Hematopoietic multipotent progenitor cell (in vitro differentiated cells): ENCODE measurements around the gene CBX4. TPM values are rescaled to one million over a fixed set of nuclear protein-coding genes. Genes with fewer than 3 reads are reported as not detected.

Experiments
- DNase-seq, 3 donors: peaks; one replicate each; pipeline ENCODE4 v3.0.0-alpha.2; 2011 to 2015; ENCODE audit warnings: low read depth in 2 of 3, low spot score in 2 of 3
- total RNA-seq: library from RNA; depleted of rRNA; stranded (reverse); fragments of >200 nt; gene quantifications from one replicate; pipeline ENCODE4 v1.2.3, GENCODE V29; 2012

CBX4 gene
- total RNA-seq, 1 donor = 31.8 TPM

- no peak for DNase-seq
These were observed 7.7 kb downstream of the CBX4 start for GRCh38 chr17:79831265-79832217.

DNA sequence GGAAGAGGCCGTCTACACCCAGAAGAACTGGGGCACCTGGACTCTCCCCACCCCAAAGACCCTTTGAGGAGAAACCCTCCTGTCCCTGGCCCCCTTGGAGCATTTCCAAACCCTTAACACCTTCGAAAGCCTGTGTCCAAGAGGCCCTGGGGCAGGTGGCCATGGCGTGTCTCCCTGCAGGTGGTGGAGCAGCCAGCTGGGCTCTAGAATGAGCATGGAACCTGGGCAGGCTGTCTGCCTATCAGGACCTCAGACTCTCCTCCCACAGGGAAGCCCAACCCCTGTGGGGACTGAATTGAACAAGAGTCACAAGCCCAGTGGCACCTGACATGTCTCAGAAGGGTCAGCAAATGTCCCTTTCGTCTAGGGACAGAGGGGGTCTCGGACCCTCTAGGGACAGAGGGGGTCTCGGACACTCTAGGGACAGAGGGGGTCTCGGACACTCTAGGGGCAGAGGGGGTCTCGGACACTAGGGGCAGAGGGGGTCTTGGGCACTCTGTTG, 8.4 kb downstream of the CBX4 start:
- DNase-seq = no peak

GRCh38 chr17:79830303-79830702, 8.9 kb downstream of the CBX4 start:
- DNase-seq = no peak

- DNase-seq = no peak
These were observed 9.8 kb downstream of the CBX4 start for GRCh38 chr17:79829457-79829856.

DNA sequence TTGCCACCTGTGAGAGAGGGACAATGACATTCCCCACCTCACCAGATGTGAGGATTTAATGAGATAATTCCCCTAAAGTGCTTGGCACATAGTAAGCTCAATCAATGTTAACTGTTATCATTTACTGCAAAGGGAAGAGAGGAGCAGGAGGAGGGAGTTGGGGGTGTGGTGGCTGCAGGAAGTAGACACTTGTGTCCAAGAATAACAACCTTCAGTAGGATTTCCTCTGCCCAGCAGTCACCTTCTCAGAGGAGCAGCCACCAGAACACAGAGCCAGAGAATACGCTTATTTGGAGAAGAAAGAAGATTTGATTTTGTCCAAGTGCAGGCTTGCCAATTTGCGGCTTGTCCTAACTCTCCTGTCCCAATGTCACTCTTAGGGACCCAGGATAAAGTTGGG, 10.2 kb downstream of the CBX4 start:
- DNase-seq = no peak

DNA sequence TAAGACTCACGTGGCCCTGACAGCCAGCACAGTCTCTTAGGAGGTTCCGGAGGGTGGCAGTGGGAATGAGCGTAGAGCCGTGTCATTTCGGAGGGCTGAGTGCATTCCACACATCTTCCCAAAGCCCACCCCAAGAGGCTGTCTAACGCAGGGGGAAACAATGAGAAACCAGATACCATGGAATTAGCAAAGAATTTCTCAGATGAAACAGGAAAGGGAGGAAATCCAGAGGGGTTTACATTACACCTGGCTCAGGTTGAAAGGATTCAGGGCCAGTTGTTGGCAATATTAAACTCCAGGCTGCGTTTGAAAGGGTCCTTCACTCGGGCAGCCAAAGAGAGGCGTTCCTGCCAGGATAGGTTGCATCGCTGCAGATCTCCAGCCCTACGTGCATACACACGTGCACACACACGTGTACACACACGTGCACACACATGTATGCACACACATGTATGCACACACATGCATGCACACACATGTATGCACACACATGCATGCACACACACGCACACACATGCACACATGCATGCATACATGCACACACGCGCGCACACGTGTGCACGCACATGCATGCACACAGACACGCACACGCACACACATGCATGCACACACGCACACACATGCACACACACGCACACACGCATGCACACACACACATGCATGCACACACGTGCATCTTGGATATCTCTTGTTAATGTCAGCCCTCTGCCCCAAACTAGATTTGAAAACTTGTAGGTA, 12.2 kb downstream of the CBX4 start:
- no peak for DNase-seq

DNA sequence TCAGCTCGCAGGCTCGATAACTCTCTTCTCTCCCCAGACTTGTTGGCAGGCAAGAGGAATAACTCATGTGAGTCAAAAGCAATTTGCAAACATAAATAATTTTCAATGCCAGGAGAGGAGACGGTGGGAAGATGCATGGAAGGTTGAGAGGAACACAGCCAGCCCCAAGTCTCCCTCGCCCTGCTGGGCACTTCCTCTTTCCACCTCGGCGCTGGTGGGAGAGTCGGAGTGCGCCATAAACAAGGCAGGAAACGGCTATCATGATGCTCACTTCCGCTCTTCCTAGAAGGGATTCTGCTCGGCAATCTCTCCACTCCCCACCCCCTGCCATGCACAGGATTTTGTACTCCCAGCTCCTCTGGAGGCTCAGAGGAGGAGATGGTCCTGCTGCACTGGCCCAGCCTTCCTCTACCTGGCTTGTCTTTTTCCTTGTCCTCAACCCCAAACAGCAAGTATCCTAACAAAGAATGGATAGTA, 13.0 kb downstream of the CBX4 start:
- DNase-seq = peak in 1 of 3 donors; percentile 59

DNA sequence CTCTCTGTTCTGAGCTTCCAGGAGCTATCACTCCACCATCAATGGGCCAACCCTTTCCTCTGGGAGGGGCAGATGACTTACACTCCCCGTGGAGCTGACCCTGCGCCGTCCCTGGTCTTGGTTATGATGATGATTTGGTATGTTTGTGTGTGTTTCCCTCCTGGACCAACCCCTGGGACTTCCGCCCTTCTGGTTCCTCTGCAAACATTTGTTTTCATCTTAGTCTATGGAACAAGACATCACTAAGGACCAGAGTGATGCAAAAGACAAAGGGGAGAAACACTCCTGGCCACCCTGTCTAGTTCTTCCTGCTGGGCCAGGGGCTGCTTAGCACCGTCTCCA, 13.7 kb downstream of the CBX4 start:
- DNase-seq = no peak

DNA sequence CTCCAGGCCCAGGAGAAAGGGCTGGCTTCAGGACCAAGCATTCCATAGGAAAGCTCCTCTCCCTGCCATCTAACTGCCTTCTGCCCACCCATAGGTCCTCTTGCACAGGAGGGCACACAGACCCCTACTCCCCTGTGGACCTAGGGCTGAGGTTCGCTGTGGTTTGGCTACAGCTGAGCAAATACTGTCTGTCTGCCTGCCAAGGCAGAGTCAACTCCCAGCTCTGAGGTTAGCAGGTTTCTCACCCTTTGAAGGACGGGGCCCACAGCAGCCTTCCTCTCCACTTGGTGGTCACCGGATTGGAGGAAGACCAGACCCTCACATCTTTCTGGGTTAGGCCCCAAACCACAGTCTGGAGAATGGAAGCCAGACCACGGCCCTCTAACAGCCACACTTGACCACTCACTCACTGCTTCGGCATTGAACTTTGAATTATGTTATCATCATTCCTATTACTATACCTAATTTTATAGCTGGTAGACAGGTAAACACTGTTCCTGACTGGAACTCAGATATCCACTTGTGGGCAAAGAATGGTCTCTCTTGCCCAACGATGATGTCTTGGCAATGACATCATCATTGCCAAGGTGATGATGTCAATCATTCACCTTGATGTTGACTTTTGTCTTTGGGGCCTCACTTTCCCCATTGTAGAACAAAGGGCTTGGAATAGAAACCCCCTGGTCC, 14.2 kb downstream of the CBX4 start:
- DNase-seq = no peak

- DNase-seq = no peak
These were observed 15.0 kb downstream of the CBX4 start for GRCh38 chr17:79824234-79824633.

DNA sequence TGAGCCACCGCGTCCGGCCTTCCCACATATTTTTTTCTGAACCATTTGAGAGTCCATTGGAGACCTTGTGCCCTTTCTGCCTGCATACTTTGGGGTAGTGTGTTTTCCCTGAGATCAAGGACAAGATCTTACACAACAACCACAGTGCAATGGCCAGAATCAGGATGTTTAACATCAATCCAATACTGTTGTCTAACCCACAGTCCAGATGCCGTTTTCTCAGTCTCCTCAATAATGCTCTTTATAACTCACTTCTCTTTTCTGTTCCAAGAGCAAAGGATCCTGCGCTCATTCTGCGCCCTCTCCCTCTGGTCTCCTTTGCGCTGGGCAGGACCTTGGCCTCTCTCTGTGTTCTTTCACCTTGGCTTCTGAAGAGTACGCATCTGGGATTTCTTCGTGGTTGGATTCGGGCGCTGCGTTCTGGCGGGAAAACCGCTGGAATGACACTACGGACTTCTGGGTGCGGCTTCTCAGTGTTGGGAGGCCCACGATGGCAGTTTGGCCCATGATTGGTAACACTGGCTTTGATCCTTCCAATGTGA, 16.6 kb downstream of the CBX4 start:
- DNase-seq = no peak

- DNase-seq = no peak
These were observed 17.7 kb downstream of the CBX4 start for GRCh38 chr17:79821331-79822095.

- no peak for DNase-seq
These were observed 18.3 kb downstream of the CBX4 start for GRCh38 chr17:79820959-79821330.

GRCh38 chr17:79819534-79820276, 19.5 kb downstream of the CBX4 start:
- no peak for DNase-seq

DNA sequence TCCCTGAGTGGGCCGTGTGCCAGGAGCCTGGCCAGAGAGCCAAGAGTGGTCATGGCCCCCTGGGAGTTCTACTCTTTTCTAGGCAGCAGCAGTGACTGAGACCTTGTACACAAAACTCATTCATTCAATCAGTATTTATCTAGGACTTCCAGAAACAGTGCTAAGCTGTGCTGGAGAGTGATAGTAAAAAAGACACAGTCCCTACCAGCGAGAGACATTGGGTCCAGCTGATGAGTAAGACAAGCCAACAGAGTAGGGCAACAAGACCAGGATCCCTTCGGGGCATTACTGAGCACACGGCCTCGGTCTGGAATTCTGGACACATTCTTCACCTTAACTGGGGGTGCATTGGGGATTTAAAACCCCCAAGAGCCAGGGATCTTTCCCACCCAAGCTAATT, 20.2 kb downstream of the CBX4 start:
- no peak for DNase-seq

DNA sequence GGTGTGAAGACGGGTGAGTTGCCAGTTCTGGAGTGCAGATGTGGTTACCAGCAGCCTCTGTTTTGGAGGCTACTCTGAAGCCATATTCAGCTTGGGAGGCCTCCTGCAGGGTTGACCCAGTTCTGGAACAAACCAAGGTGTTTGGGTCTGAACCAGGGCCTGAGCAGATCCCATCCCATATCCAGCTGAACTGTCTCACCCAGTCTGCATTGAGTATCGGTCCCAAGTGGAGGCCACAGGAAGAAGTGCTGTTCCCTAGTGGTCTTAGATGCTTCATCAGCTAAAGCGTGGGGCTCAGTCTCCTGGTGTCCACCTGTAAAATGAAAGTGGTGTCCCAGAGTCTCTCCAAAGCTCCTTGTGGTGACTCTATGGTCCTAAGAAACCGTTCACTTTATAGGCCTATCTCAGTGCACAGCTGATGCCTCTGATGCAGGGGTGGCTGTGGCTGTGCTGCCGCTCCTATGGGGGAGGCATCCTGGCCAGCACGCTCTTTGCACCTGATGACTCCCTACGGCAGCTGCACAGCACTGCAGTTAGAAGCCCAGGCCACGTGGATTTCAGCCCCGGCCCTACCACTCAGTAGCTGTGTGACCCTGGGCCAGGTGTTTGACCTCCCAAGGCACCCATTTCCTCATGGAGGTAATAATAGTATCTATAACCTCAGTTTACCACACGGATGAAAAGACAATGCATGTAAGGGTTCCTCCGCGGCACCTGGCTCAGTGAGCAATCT, 21.0 kb downstream of the CBX4 start:
- DNase-seq = no peak

DNA sequence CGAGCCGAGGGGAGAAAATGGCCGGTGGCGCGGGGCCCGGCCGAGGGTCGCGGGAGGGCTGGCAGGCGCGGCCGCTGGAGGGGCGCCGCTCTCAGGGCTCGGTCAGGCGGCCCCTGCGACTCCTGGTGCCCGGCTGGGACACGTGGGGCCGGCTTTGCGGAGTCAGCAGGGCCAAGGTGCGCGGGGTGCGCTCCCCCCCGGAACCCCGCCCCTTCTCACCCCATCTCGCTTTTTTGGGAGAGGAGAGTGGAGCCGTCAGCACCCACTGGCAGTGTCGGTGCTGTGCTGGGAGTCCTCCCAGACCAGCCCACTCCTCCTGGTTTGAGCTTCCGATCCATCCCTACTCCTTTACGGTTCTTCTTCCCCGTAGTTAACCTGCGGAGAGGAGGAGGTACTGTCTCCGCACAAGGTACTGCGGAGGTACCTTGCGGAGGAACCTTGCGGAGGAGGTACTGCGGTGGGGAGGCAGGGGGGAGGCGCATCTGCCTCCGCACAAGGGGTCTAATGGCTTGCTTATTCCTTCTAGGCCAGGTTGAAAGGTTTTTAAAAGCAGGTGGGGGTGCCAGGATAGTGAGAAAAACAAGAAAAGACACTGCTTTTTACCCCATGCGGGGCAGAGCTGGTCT, 23.3 kb downstream of the CBX4 start:
- DNase-seq = no peak
